ENCODE data around the gene MYO1F.
A peak's percentile ranks its signal among the peaks of the same experiment; 100 is the strongest.
"Not testable (repeated sequence)": the region's sequence is repeated elsewhere in the genome, so short reads cannot be mapped to it uniquely, and the experiment has no call there.

The MYO1F gene

GRCh38 chr19:8600064-8600463, 22.8 kb upstream of the MYO1F start:
- no peak for DNase-seq (ENCODE audit: low spot score)

GRCh38 chr19:8596168-8596567, 18.9 kb upstream of the MYO1F start:
- no peak for DNase-seq (ENCODE audit: low spot score)

GRCh38 chr19:8595651-8596050, 18.4 kb upstream of the MYO1F start:
- DNase-seq (ENCODE audit: low spot score) = no peak

GRCh38 chr19:8593931-8594330, 16.7 kb upstream of the MYO1F start:
- no peak for DNase-seq (ENCODE audit: low spot score)

DNA sequence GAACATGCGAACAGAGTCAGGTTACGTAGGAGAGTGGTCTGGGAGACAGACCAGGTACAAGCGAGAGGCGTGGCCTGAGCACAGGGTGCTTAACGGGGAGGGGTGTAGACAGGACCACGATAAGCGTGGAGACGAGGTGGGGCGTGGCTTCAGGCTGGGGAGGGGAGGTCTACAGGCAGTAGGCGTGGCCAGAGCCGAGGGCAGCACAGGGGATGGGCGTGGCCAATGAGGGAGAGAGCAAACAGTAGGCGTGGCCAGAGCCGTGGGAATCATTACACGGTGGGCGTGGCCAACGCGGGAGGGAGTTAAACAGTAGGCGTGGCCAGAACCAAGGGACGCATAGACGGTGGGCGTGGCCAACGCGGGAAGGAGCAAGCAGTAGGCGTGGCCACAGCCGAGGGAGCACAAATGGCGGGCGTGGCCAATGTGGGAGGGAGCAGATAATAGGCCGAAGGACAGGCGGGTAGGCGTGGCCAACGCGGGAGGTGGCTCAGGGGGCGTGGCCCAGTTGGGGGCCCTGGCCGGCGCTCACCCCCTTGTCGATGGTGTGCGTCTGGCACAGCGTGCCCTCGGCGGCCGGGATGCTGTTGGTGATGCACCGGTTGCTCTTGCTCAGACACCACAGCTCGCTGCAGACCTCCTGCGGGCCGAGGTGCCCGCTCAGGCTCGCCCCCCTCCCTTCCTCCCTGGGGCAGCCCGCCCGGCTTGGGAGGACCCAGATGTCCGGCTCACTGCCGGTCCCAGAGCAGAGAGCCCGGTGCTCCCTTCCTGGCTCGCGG, 15.2 kb upstream of the MYO1F start:
- no peak for DNase-seq (ENCODE audit: low spot score)

DNA sequence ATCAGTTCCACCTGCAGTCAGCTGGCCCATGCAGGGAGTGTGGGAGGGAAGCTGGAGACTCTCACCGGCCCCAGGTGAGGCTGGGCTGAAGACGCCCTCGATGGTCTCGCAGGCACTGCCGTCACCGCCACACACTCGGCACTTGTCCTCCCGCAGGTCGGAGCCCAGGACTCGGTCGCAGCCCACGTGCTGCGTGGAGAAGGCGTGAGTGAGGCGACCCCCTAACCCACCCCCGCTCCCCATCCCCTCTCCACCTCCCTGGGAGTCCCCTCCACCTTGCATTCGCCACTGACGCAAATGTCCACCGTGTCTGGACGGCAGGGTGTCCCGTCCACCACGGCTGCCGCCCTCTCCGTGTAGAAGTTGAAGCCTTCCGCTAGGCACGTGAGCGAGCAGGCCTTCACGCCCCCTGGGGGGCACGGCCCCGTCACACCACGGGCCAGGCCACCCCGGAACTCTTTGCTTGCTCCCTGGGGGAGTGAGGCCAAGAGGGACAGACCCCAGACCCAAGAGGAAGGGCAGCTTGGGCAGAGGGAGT, 12.0 kb upstream of the MYO1F start:
- no peak for DNase-seq (ENCODE audit: low spot score)

- peak; percentile 25 for DNase-seq (ENCODE audit: low spot score)
Measured at GRCh38 chr19:8585894-8586750, 8.9 kb upstream of the MYO1F start.

DNA sequence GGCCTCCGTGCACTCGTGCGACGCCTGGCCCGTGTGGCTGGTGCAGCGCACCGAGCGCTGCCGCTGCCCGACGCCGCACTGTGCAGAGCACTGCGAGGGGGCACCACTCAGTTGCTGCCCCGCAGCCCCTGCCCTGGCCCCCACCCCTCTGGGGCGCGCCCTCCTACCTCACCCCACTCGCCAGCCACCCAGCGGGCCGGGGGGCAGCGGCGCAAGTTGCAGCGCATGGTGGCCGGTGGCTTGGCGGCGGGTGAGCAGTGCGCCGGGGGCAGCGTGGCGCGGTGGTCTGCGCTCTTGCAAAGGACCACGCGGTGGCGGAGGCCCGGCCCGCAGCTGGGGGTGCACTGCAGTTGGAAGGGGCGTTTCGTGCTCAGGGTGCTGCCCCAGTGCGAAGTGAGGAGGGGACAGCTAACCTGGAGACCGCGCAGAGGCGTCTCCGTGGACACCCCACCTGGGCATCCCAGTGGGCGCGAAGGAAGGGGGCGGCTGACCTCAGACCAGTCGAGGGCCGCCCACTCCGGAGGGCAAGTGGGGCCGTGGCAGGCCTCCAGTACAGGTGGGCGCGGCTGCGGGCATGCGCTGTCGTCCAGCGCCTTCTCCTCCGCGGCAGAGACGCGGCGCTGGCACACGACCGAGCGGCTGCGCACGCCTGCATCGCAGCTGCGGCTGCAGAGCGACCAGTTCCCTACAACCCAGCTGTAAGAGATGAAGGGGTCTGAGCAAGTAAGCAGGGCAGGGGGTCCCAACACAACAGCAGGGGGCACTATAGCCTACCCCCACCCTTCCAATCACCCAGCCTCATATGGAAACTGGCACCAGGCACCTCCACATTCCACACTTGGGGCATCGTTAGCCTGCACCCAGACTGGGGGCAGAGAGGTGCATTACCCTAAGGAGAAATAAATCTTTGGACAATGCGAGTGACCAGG, 8.0 kb upstream of the MYO1F start:
- DNase-seq (ENCODE audit: low spot score) = no peak

GRCh38 chr19:8580710-8581281, 3.6 kb upstream of the MYO1F start:
- DNase-seq (ENCODE audit: low spot score) = peak; percentile 52

DNA sequence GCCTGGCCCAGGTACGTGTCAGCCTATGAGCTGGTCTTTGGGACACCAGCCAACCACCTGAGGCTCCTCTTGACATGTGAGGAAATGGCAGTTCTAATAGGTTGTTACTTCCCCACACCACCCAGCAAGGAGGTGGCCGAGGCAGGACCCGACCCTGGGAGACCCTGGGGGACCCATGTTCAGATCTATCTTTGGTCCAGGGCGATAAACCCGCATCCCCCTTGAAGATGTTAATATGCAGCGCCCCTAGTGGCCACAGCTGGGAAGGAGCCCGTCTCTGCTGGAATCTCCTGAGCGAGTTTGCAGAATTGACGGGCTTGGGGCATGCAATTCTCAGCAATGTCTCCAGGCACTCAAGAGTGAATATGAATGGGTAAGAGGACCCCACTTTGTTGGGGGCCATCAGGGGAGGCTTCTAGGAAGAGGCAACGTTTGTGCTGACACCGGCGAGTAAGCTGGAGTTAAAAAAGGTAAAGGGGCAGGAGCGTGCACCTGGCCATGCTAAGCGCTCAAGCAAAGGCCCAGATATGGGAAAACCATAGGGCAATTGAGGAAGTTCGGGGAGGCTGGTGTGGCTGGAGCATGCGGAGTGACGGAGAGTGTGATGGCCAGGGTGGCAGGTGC, 1.5 kb upstream of the MYO1F start:
- DNase-seq (ENCODE audit: low spot score) = peak; percentile 47

GRCh38 chr19:8577741-8578140, 499 bp upstream of the MYO1F start:
- DNase-seq (ENCODE audit: low spot score) = no peak

DNA sequence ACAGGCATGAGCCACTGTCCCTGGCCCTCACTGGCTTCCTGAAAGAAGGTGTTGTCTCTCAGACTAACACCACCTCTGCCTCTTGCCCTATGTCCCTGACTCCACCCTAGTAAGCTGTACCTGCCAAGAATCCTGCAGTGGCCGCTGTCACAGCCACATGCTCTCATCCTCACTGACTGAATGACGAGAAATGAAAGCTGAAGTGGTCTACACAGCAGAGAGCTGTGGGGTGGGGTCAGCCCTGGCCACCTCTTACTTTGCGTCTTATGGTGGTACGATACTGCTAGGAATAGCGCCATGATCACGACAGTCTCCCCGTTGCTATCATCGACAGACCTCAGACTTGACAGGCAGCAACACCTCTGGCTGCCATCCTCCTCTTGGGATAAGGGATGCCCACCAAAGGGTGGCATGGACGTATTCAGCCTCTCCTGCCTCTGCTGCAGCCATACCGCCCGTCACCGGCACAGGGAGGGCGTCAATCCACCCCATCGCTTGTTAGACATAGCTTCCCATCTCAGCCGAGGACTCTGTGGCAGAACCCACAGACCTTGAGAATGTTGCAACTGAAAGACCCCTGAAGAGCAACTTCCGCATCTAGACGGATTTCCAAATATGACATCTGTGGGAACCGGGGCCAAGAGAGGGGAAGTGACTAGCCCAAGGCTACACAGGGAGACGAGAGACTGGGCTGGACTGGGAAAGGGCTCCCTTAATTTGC, 809 bp downstream of the MYO1F start:
- no peak for DNase-seq (ENCODE audit: low spot score)

- no peak for DNase-seq (ENCODE audit: low spot score)
Measured at GRCh38 chr19:8575467-8575997, 1.7 kb downstream of the MYO1F start.

- not testable (repeated sequence) for DNase-seq (ENCODE audit: low spot score)
Measured at GRCh38 chr19:8574619-8574922, 2.7 kb downstream of the MYO1F start.

DNA sequence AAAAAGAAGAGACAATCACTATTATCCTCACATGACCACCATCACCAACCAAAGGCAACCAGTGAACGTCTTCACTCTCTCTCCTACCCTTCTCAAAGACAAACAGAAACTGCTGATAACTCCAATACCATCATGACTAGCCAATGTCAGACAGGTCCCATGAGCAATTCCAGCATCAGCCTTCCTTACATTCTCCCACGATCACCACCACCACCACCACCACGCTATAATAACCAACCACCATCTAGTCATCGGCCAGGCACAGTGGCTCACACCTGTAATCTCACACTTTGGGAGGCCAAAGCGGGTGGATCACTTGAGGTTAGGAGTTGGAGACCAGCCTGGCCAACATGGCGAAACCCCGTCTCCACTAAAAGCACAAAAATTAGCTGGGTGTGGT, 3.9 kb downstream of the MYO1F start:
- no peak for DNase-seq (ENCODE audit: low spot score)

DNA sequence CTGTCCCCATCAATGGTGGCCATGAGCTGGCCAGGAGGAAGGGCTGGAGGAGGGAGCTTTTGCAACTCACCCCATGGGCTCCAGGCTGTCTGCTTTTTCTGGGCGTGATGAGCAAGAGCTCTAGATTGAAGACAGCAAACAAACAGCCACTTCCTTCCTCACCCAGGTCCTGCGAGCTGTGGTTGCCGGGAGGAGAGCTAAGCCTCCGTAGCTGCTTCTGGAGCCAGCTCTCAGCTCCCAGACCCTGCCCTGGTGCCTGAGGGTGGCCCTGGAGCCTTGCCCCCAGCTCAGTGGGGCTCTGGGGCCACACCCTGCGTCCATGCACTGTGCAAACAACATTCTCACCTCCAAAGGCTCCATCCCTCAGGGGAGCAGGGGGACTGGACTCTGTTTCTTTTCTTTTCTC, 6.2 kb downstream of the MYO1F start:
- no peak for DNase-seq (ENCODE audit: low spot score)

- no peak for DNase-seq (ENCODE audit: low spot score)
Measured at GRCh38 chr19:8569066-8569771, 8.0 kb downstream of the MYO1F start.

DNA sequence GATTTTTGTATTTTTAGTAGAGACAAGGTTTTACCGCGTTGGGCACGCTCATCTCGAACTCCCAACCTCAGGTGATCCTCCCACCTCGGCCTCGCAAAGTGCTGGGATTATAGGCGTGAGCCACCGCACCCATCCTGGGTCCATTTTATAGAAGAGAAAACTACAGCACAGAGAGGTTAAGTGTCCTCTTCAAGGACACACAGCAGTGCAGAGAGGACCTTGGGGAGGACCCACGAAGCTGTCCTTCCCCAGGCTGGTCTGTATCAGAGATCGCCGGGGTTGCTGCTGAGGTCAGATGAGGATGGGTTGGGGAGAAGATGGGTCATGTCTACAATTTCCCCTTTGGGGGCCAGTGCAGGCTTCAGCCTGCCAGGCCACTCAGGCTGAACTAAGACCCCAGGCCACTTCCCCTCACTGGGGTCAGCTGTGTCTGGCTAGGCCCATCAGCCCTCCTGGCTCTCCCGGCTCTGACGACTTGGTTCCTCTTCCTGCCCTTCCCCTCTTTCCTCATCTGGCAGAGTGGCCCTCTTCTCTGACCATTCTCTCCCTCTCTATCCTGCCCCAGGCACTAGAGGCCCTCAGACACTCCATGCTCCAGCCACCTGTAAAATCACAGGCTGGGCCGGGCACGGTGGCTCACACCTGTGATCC, 9.6 kb downstream of the MYO1F start:
- DNase-seq (ENCODE audit: low spot score) = no peak

DNA sequence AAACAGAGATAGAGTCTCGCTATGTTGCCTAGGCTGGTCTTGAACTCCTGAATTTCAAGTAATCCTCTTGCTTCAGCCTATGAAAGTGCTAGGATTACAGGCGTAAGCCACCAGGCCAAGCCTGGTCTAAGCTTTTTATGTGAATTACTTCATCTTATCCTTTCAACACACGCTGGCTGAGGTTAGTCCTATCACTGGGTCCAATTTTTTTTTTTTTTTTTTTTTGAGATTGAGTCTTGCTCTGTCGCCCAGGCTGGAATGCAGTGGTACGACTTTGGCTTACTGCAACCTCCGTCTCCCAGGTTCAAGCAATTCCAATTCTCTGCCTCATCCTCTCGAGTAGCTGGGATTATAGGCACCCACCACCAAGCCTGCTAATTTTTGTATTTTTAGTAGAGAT, 10.4 kb downstream of the MYO1F start:
- DNase-seq (ENCODE audit: low spot score) = no peak

Data from cerebellar cortex (tissue), 1 donor.